ENCODE data around the gene SPRR4.
"Not testable (repeated sequence)": the region's sequence is repeated elsewhere in the genome, so short reads cannot be mapped to it uniquely, and the experiment has no call there.

SPRR4 gene

DNA sequence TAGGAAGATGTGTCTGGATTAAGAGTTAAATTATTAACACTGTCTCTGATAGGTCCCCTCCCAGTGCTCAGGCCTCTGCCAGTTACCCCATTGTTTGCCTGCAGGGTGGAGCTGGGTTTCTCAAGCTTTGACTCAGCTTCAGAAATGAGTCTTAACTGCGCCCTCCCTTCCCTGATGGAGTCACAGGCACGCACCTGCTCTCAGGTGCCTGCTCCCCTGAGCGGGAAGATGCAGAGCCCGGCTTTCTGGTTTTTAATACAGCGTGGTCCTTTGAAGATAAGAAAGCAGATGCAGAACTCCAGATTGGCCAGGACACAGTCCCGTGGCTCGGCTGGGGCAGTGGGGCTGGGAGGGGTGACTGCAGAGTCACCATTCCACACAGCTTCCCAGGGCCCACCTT lies 3.2 kb upstream of the SPRR4 start:
- no peak for DNase-seq (ENCODE audit: low spot score)

DNA sequence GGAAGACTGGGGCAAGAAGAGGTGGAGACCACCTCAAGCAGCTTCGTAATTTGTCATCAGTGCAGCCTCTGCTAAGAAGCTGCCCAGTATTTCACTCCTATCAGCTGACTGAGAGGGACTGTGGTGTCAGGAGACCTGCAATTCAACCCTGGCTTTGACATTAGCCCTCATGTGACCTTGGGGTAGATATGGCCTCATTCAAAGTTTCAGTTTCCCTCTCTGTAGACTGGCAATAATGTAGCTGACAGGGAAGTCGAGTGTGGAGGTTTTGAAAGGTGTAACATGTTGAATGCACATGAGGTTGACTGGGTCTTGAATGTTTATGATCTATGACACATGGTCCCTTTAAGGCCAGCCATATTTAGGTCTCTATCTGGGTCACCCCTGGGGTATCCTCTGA lies 2.2 kb upstream of the SPRR4 start:
- DNase-seq (ENCODE audit: low spot score), result no peak

DNA sequence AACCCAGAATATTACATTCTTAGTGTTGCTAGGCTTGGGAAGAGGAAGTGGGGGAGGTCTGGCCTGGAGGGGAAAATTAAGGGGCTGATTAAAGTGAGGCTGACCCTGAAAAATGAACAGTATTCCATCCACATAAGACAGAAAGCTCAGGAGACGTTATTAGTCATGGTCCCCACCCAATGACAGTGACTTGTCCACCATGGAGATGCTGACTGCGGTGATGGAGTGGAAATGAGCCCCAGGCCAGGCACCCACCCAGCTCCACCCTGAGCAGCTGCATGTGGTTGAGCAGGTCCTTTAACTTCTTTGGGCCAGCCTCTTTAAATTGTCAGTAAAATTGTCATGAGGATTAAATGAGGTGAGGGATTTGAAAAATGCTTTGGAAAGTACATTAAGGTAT lies 1.4 kb upstream of the SPRR4 start:
- DNase-seq (ENCODE audit: low spot score), result no peak

DNA sequence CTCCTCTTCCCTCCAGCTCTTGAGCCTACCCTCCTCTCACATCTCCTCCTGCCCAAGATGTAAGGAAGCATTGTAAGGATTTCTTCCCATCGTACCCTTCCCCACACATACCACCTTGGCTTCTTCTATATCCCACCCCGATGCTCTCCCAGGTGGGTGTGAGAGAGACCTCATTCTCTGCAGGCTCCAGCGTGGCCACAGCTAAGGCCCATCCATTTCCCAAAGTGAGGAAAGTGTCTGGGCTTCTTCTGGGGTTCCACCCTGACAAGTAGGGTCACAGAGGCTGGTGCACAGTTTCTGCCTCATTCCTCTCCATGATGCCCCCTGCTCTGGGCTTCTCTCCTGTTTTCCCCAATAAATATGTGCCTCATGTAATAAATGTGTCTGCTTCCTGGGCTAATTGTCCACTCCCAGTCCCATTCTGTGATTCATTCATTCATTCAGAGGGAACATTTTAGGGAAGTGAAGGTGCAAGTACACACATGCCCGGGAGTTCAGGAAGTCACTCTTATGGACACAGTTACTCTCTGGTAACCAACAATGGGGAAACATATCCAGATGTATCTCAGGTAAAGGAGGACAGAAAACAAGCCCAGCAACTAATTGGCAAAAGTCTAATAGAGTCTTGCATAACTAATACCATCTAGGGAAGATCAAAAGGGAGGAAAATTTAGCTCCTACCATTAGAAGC lies 1.9 kb downstream of the SPRR4 start:
- no peak for DNase-seq (ENCODE audit: low spot score)

DNA sequence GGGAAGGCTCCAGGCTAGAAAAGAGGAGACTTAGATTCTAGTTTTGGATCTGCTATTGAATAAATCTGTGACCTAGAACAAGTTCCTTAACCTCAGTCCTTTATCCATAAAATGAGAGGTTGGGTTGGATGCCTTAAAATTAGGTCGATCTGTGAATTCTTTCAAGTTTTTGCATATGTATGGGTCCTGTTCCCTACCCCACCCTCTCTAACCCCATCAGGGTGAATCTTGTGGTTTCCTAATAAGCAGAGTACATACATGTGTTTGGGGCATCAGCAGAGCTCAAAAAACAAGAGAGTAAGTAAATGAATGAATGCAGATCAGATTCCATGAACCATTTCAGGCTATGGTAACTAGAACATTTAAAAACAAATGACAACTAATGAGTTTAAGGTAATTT lies 6.2 kb downstream of the SPRR4 start:
- no peak for DNase-seq (ENCODE audit: low spot score)

DNA sequence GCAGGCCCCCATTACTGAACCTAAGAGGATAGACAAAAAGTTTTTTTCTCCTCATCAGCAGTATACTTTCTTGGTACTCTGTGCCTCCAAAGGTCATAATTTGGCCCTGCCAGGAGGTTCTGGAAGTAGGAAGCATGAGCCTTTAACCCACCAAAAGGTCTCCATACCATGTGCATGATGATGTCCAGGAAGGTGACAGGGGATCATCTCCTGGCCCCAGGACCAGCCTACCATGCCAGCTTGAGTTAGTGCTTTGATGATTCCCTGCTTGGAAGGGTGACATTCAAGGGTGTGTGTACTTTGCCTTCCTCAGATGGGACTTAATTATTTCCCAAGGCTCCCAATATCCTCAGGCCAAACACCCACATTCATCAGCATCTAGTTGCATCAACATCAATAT lies 7.2 kb downstream of the SPRR4 start:
- DNase-seq (ENCODE audit: low spot score), result no peak

DNA sequence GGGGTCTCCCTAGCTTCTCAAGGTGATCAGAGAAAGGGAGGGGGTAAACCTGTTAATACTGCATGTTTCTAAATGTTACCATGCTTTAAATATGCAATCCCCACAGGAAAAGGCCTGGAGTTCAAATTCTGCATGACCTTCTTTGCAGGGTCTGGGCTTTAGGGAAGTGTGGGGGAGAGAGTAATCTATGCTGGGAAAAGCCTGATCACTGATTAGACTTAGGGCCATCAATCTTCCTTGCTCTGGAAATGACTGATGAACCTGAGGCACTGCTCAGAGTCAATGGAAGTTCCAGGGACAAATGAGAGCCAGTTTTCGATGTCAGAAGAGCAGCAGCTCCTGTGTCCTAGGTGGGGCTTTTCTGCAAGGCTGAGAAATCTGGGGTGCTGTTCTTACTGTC lies 10.2 kb downstream of the SPRR4 start:
- DNase-seq (ENCODE audit: low spot score), result no peak

DNA sequence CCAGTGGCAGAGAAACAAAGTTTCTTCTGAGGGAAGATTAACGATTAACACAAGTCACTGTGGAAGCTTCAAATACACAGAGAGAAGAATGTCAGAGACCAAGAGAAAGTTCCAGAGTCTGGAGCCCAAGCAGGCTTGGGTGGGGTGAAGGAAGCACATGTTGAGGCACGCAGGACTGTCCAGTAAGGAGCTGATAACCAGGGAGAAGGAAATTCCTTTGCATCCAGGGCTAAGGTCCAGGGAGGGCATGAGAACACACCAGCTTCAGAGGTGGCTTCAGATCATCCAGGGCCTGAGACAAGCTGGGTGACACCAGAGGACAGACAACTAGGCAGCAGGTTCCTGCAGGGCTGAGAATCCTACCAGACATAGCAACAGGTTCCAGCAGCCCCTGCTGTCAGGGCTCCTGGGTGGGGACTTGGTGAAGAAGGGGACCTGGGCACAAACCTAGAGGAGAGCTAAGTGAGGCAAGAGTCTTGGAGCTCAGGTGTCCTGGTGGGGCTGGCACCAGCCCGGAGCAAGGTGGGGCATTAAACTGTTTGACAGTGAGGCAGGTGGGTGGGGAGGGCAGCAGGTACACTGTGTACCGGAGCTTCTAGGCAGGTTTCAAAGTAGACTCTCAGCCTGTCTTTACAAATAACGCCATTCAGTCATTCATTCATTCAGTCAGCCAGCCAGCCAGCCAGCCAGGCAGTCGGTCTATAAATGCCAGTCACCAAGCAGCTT lies 10.9 kb downstream of the SPRR4 start:
- DNase-seq (ENCODE audit: low spot score), result no peak

DNA sequence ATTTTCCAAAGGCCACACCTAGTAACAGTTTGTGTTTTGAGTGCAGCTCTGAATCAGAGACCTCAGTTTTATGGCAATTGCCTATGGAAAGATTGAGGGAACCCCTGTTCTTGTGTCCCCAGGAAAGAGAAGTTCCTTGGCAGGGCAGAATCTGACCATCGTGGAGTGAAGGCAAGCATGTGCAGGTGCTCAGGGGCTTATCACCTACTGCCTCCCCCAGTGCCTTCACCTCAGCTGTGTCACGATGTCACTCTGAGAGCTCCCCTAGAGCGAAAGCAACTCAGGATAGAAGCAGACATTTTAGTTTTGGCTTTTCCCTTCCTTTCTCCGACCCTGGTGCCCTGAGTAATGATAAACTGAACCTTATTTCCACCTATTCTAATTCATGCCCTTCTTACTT lies 11.6 kb downstream of the SPRR4 start:
- no peak for DNase-seq (ENCODE audit: low spot score)

DNA sequence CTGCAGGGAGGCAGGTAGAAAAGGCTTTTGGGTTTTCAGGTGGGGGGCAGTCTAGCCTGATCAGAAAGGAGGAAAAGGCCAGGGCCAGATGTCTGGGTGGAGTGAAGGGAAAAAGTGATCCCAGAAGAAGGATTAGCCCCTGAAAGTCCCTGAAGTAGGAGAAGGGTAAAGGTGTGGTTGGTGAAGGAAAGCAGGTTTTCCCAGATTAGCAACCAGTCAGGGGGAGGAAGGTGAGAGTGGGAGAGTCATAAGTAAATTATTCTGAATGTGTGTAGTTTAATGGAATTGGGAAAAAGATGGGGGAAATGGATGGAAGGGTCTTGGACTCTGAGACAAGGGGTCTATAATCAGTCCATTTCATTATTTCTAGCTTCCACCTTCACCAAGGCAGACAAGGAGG lies 12.8 kb downstream of the SPRR4 start:
- DNase-seq (ENCODE audit: low spot score), result no peak

DNA sequence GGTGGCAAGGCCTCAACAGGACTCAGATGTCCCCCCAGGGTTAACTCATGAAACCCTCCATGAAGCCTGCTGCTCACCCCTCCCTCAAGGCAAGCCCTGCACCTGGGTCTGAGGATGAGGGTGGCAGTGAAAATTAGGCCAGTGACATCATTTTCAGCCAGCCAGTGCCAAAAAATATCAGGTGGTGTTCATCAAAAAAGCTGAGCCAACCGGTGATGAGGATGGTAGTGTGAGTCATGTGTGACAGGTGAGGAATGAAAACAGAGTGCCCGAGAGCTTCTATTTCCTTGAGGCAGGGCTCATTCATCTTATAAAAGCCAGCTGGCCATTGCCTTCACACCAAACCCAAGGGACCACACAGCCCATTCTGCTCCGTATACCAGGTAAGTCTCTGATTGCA lies 13.3 kb downstream of the SPRR4 start, which contains the start of gene SPRR1A:
Gene SPRR1A, plus strand, starts transcription at position 339 of the 400 bp plus-strand sequence. CDS start 1,150 bp downstream, outside the sequence.
- DNase-seq (ENCODE audit: low spot score), result no peak

DNA sequence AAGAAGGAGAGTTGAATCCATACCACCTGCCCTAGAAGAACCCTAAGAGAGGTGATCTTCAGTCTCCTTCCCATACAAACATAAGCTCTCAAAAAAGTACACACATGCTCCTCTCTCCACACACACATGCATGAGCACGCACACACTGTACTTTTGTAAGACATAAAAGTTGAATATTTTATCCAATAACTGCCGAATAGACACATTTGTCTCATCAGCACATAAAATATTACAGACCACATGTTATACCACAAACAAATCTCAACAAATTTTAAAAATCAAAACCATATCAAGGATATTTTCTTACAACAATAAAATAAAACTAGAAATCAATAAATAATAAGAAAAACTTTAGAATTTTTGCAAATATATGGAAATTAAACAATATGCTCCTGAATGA lies 16.1 kb downstream of the SPRR4 start:
- DNase-seq (ENCODE audit: low spot score), result no peak

DNA sequence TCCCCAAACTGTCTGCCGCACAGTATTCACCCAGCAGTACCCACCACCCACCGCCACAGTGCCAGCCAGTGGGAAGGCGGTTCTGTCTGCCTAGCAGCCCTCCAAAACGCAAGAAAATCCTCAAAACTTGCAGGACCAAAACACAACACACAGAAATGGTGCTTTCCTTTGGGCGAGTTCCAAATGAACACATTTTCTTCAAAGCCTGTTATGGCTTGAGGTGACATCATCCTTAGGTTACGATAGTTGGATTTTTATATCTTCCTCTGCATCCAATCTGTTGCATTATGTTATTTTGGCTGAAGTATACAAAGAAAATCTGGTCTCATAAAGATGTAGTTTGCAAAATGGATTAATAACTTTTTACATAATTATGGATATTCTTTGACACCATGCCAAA lies 22.7 kb downstream of the SPRR4 start:
- DNase-seq (ENCODE audit: low spot score), result no peak

DNA sequence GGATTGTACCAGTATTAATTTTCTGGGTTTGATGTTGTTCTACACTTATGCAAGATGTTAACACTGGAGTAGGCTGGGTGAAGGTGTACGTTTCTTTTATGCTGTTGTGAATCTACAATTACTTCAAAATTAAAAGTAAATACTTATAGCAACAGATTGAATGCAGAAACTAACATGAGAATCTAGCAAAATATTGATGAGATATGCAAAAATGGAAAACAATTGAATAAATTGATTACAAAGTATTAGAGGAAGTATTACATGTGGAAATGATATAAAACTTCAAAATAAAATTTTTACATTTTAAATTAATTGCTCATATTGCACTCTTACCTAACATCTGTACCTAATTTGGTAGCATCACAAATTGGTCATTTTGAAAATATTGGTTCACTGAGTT lies 25.4 kb downstream of the SPRR4 start:
- no peak for DNase-seq (ENCODE audit: low spot score)

DNA sequence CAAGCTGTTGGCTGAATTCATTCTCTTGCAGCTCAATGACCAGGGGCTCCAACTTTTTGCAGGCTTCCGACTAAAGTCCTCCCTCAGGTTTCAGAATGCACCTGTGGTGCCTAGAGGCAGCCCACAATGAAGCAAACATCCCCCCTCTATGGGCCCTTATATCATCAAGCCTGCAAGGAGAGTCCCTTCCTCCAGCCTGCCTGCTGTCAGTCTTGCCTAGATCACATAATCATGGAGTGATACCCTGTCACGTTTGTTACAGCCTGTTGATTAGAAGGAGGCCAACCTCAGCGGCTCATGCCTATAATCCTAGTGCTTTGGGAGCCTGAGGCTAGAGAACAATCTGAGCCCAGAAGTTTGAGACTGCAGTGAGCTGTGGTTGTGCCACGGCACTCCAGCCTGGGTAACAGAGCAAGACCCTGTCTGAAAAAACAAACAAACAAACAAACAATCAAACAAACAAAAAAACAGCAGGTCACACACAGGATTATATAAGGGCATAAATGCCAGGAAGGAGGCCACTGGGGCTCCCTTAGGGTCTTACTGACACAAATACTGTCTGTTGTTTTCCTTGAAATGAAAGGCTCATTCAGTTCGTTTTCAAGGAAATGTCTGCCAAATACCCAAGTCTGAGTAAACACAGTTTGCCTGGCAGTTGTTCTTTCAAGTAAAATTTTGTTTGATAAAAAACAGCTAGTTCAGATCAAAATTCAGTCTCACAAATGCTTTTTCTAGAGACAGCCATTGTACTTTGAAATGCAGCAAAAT lies 26.4 kb downstream of the SPRR4 start:
- DNase-seq (ENCODE audit: low spot score), result peak; percentile 36

DNA sequence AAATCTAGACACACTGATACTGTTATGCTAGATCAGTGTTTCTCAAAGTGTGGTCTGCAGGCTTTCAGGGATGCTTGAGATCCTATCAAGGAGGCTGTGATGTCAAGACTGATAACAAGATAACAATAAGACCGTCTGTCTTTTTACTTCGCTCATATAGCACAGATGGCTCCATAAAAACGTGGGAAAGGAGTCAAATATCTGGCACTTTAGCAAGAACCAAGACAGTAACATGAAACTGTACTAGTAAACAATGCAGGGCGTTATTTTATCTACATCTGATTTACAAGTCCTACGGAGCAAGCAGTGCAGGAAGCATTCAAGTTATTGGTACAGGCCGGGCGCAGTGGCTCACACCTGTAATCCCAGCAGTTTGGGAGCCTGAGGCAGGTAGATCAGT lies 27.5 kb downstream of the SPRR4 start:
- DNase-seq (ENCODE audit: low spot score), result no peak

DNA sequence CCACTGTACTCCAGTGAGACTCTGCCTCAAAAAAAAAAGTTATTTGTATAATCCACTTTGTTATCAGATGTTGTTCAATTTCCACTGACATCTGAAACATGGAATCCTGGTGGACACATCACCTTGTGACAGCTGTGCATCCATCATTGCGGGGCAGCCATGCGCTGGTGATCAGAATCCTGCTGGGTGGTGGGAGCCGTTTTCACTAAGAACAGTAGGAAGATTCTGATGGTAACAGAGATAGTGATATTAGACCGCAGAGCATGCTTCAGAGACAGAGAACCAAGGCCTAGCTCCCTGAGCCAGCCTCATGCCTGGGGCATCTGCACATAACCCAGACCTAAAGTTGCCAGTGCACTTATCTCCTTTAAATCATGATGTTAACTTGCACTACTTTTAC lies 28.0 kb downstream of the SPRR4 start:
- DNase-seq (ENCODE audit: low spot score), result no peak

DNA sequence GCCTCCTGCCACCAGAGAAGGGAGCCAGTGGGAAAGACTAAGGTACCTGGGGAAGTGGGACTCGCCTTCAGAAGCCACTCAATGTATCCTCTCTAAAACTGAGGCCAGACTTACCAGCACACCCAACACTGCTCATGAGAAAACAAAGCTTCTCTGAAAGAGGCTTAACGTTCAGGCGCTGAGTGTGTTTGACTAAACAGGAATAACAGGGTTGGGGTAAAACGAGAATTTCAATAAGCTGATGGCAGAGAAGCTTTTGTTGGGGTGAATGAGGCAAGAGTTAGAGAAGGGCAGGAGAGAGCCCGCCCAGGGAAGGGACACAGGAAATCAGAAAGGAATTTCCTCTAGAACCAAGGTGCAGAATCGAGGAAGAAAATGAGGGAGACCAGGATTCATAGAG lies 29.4 kb downstream of the SPRR4 start:
- DNase-seq (ENCODE audit: low spot score), result no peak

DNA sequence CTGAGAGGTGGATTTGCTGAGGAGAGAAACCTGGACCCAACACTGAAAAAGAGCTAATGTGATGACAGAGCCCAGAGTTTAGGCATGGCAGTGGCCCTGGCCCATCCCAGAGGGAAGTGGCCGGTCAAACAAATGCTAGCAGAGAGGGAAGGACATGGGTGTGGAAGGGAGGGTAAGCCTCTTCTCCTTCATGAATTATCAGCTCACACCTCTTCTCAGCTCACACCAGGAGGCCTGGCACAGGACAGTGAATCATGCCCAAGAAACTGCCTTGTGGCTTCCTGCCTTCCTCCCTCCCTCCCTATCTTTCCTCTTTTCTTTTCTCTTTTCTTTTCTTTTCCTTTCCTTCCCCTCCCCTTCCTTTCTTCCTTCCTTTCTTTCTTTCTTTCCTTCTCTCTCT lies 29.8 kb downstream of the SPRR4 start:
- no peak for DNase-seq (ENCODE audit: low spot score)

DNA sequence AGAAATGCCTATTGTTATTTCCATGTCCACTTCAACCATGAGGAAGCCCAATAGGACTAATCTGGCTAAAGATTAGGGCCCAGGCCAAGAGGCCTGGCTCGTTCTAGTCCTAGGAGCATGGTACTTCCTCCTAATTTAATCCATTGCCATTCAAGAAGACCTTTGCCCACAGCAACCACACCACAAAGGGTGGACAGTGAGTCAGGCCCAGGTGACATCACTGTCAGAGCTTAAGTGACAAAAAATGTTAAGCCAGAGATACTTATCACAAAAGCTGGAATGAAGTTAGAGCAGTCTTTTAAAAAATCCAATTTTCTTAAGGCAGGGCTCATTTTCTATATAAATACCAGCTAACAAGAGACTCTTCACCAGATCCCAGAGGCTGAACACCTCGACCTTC lies 30.9 kb downstream of the SPRR4 start, which contains the start of gene SPRR3:
Gene SPRR3, plus strand, starts transcription at position 368 of the 400 bp plus-strand sequence. CDS start 1,272 bp downstream, outside the sequence.
- no peak for DNase-seq (ENCODE audit: low spot score)

DNA sequence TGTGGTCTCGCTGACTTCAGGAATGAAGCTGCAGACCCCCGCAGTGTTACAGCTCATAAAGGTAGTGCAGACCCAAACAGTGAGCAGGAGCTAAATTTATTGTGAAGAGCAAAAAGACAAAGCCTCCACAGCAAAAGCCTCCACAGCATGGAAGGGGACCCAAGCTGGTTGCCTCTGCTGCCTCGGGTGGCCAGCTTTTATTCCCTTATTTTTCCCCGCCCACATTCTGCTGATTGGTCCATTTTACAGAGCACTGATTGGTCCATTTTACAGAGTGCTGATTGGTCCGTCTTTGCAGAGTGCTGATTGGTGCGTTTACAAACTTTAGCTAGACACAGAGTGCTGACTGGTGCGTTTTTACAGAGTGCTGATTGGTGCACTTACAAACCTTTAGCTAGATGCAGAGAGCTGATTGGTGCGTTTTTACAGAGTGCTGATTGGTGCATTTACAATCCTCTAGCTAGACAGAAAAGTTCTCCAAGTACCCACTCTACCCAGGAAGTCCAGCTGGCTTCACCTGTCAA lies 40.8 kb downstream of the SPRR4 start:
- DNase-seq (ENCODE audit: low spot score), result not testable (repeated sequence)

DNA sequence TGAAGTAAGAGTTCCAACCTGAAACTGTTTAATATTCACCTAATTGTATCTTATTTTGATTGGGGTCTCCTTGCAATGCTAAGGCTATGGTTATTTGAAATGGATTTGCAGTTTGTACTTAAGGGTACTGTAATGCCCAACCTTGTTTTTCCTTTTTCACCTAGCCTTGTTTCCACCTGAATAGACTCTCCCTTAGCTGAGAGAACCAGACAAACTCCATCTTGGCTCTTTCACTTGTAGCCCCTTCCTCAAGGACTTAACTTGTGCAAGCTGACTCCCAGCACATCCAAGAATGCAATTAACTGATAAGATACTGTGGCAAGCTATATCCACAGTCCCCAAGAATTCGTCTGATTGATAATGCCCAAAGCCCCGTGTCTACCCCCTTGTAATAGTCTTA lies 51.4 kb downstream of the SPRR4 start:
- DNase-seq (ENCODE audit: low spot score), result not testable (repeated sequence)

Measured in Ammon's horn (tissue), 1 donor.